NCI-H1930 (cell line): ENCODE data around the gene FER1L5.

Source experiments
- DNase-seq, 2 experiments: peaks; one replicate each; lab custom pipeline; 2025; lab: John Stamatoyannopoulos, UW

Gene FER1L5

GRCh38 chr2:96642564-96643360, at the start of gene FER1L5:
Gene FER1L5 (plus strand): TSS chr2:96642764. CDS start chr2:96642837, 73 bp downstream.
- DNase-seq: no peak

DNA sequence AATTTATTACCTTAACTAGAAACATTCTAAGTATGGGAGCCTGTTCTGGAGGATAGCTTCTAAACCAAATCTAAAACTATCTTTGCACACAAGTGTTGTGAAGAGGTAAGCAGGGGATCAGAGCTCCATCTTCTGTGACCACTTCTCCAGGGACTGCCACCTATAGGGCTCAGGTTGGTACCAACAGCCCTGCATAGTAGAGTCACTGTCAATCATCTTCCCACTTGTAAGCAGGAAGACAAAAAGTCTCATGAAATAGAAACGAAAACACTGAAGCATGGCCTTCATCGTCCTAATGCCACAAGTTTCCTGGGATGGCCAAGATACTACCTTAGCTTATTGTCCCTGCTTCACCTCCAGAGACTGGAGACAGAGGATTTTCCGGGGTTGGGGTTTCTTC, 48.3 kb upstream of the FER1L5 start:
- DNase-seq: no peak

- DNase-seq: no peak
These were observed 47.8 kb upstream of the FER1L5 start for GRCh38 chr2:96594691-96595152.

GRCh38 chr2:96596596-96596995, 46.0 kb upstream of the FER1L5 start:
- DNase-seq: no peak

- no peak for DNase-seq
These were observed 42.6 kb upstream of the FER1L5 start for GRCh38 chr2:96599941-96600340.

DNA sequence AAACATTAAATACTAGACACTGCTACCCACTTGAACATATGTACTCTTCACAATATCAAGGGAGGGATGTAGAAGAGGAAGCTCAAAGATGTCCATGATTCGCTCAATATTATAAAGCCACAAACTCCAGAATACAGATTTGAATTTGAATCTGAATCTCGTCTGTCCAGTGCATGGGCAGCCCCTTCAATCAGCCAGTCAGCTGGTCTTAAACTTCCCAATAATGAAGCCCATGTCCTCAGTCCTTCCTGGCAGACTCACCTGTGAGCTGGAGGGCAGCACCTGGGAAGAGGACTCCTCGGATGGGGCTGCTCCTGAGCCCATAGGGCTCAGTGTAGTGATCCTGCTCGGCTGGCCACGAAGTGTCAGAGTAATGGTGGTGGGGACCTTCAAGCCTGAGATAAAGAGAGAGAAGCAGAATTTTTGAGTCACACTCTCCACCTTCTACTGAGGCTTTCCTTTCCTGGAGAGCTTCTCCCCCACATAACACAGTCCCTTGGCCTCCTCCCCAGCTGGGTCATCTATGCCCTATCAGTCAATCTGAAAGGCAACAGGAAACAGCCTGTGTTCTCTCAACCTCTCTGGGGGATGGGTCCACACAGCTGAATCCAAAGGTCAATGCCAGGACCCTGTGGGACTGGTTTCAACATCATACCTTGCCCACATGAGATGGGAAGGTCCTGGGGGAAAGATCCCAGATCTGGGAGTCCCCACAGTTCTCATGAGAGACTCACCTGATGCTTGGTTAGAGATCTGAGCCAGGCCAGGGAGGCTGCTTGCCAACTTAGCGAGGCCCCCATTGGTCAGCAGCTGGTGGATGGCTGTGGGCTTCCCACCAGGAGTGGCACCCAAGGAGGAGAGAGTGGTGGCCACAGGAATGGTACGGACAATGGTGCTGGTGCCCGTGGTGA, 40.9 kb upstream of the FER1L5 start:
- DNase-seq: no peak

DNA sequence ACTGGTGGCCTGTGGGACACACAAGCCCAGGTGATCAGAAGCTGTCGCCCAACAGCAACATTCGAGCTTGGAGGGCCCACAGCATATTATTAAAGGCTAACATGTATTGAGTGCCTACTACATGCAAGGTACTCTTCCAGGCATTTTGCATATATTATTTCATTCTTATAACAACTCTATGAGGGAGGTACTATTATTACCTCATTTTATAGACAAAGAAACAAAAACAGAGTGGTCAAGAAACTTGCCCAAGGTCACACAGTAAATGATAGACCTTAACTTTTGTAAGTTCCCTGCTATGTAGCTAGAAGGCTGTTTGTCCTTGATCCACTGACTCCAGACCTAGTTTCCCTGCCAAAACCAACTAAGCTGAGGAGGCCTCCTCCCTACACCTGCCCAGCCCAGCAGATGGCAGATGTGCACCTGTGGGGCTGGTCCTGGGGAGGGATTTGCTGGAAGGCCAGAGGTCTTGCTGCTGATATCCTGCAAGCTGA, 40.2 kb upstream of the FER1L5 start:
- no peak for DNase-seq

DNA sequence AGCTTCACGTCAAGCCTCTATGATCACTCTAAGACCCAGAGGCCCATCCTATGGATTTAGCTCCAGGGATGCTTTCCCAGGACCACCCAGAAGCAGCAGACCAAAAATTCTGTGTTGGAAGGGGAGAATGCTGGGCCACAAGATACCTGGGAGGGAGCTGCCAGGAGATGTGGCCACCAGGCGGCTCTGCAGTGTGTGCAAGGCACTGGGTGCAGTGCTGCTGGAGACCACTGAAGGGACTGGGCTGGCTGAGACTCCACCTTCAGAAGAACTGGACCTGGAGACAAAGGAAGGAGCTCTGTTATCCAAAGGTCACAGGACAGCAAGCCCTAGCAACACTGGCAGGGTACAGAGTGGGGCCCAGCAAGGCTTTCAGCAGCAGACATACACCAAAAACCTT, 38.5 kb upstream of the FER1L5 start:
- no peak for DNase-seq

DNA sequence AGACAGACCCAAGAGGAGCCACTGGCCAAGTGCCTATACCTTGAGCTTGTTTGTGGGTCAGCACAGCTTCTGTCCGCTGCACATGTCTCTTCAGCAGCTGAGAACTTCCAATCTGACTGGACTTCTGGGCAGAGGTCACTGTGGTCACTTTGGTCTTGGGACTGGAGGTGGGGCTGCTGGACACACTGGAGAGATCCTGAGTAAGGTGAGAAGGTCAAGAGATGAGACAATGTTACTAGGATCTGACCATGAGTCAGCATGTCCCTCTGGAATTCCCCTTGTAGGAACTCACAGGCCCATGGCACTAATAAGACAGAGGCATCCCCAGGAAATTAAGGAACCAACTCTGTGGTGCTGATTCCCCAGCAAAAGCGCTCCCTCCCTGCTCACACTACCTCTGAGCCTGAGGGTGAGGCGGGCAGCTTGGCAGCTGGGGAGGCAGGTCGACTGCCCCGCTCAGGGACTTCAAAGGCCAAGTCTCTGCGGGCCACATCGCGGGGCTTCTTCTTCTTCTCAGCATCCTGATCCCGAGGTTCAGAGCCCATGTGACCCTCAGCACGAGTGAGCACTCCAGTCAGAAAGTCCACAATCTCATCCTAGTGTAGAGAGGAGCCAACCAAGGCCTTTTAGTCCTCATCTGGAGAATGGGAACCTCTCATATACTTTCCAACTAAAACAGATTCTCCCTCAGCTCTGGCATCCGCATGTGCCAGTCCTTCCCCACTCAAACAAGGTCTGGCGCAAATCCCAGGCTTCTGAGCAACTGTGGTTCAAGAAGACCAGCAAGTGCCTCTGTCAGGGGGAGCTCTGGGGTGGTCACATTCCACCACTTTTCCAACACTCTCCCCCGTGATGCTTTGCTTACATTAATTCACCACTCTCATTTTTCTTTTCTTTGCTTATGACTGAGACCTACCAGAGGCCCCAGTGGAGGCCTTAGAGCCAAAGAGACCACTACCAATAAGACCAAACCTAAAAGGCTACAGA, 33.8 kb upstream of the FER1L5 start:
- no peak for DNase-seq

DNA sequence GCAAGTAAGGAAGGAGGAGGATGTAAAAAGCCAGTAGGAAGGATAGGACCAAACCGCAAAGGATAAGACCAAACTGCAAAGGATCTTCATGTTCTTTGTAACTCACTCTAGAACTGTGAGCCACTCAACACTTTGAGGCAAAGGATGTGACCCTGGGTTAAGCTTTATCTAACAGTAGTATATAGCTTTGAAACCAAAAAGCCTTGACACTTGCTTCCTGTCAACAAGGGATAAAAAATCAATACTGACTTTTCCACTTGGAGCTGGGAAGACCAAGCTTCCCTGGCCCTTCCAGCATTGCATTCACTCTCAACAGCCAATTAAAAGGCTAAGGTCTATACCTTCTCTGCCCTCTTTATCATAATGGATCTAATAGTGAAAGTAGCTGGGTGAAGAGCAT, 26.4 kb upstream of the FER1L5 start:
- DNase-seq: no peak

DNA sequence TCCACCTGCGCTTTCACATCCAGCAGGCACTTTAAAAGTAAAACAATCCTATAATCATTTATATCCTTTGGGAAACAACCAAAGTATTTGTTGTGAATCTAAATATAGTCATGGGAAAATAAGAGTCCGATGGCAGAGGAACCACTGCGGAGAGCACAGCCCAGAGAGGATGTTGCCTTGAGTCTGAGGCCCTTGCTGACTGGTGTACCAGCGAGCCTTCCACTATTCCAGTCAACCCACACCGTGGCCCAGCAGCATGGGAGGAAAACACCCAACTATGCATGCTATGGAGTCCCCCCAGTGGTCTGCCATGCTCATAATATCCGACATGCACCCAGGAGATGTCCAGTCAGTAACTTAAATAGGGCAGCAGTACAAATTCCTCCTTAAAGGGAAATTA, 26.0 kb upstream of the FER1L5 start:
- DNase-seq: no peak

DNA sequence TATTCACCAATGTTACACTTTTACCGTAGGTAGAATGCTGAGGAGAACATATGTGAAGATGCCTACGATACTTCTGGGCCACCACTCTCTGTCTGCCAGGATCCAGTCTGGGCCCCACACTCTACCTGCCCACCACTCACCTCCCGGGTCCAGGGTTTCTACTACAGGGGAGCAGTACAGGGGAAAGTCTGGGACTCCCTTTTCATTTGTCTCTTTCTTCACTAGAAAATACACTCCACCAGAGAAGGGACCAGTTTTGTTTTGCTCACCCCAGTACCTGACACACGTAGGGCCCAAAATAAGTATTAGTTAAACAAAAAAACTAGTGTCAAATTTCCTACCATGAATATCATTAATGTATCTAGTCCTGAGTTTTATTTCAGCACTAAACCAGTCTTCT, 25.6 kb upstream of the FER1L5 start:
- DNase-seq: no peak

- DNase-seq: no peak
These were observed 23.8 kb upstream of the FER1L5 start for GRCh38 chr2:96618596-96619283.

- DNase-seq: no peak
These were observed 20.0 kb upstream of the FER1L5 start for GRCh38 chr2:96622544-96622943.

DNA sequence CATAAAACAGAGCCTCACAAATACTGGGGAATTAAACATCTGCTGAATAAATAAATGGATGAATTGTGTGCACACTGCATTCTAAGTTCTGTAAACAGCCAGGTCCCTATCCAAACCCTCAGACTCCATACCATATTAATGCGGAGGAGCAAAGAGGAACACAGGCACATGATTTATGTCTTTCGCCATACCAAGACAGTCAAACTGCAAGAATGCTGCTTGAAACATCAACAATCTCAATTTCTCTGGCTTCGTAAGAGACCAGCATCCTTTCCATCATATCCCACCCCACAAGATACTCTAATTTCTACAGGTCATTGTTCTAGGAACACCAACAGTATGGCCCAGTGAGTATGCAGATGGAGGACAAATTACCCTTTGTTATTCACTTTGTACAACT, 19.4 kb upstream of the FER1L5 start:
- no peak for DNase-seq

- no peak for DNase-seq
These were observed 16.7 kb upstream of the FER1L5 start for GRCh38 chr2:96625571-96626552.

GRCh38 chr2:96626553-96626942, 16.0 kb upstream of the FER1L5 start:
- no peak for DNase-seq

- no peak for DNase-seq
These were observed 10.6 kb upstream of the FER1L5 start for GRCh38 chr2:96631804-96632435.

DNA sequence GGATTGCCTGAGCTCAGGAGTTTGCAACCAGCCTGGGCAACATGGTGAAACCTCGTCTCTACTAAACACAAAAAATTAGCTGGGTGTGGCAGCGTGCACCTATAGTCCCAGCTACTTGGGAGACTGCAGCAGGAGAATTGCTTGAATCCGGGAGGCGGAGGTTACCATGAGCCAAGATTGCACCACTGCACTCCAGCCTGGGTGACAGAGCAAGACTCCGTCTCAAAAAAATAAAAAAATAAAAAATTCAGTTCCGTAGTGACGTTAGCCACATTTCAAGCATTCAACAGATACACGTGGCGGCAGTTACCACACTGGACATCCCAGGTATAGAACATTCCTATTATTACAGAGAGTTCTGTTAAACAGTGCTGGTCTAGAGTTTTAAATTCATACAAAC, 8.9 kb upstream of the FER1L5 start:
- no peak for DNase-seq
